HepG2 (cell line): Measurements from ENCODE around the gene PITHD1. TPM values are rescaled to one million over a fixed set of nuclear protein-coding genes. Genes with fewer than 3 reads are reported as not detected.

Experiments used
- ATF3 ChIP-seq: sonication (generic); formaldehyde crosslinking; IDR thresholded peaks from 2 replicates; pipeline ENCODE4 v1.4.0; 2020; ENCODE audit warnings: missing genetic modification reagents
- ATF7-NPFF ChIP-seq: sonication (generic); formaldehyde crosslinking; IDR thresholded peaks from 2 replicates; pipeline ENCODE4 v1.8.1; 2023; ENCODE audit warnings: mild to moderate bottlenecking, low read depth, missing genetic modification reagents, moderate library complexity
- DMTF1 ChIP-seq: sonication (generic); formaldehyde crosslinking; IDR thresholded peaks from 2 replicates; pipeline ENCODE4 v1.4.0; 2020; ENCODE audit warnings: mild to moderate bottlenecking, missing genetic modification reagents
- DNMT1 ChIP-seq: sonication (generic); formaldehyde crosslinking; IDR thresholded peaks from 2 replicates; pipeline ENCODE4 v1.5.1; 2020; ENCODE audit warnings: mild to moderate bottlenecking, missing genetic modification reagents
- EED ChIP-seq: sonication (generic); formaldehyde crosslinking; IDR thresholded peaks from 2 replicates; pipeline ENCODE4 v1.5.0; 2020; ENCODE audit warnings: mild to moderate bottlenecking, missing genetic modification reagents
- HES4 ChIP-seq: sonication (generic); formaldehyde crosslinking; IDR thresholded peaks from 2 replicates; pipeline ENCODE4 v1.9.0; 2021; ENCODE audit warnings: mild to moderate bottlenecking, missing genetic modification reagents, borderline replicate concordance
- NFYC ChIP-seq: IDR thresholded peaks from 2 replicates; pipeline ENCODE4 v1.6.1; 2016; ENCODE audit warnings: missing genetic modification reagents, missing compliant biosample characterization
- RNF2 ChIP-seq: fragments of 450-650 bp; conservative IDR thresholded peaks from 2 replicates; pipeline ENCODE4 v1.6.1; 2016; ENCODE audit warnings: low read depth
- SNAPC5 ChIP-seq: sonication (generic); formaldehyde crosslinking; IDR thresholded peaks from 2 replicates; pipeline ENCODE4 v1.8.1; 2023; ENCODE audit warnings: mild to moderate bottlenecking, missing genetic modification reagents, borderline replicate concordance
- TAF1 ChIP-seq: sonication (generic); formaldehyde crosslinking; IDR thresholded peaks from 2 replicates; pipeline ENCODE4 v1.4.0; 2020; ENCODE audit warnings: missing genetic modification reagents
- TFDP2 ChIP-seq: sonication (generic); formaldehyde crosslinking; IDR thresholded peaks from 2 replicates; pipeline ENCODE4 v1.4.0; 2020; ENCODE audit warnings: missing genetic modification reagents
- ZMAT3 ChIP-seq: sonication (generic); formaldehyde crosslinking; conservative IDR thresholded peaks from 2 replicates; pipeline ENCODE4 v1.7.0; 2021; ENCODE audit warnings: missing genetic modification reagents
- ZNF18 ChIP-seq: sonication (generic); formaldehyde crosslinking; IDR thresholded peaks from 2 replicates; pipeline ENCODE4 v1.8.0; 2022; ENCODE audit warnings: mild to moderate bottlenecking, missing genetic modification reagents; ENCODE audit not compliant: insufficient replicate concordance
- ZNF574 ChIP-seq: sonication (generic); formaldehyde crosslinking; IDR thresholded peaks from 2 replicates; pipeline ENCODE4 v1.4.0; 2020; ENCODE audit warnings: missing genetic modification reagents
- ZNF704 ChIP-seq: sonication (generic); formaldehyde crosslinking; IDR thresholded peaks from 2 replicates; pipeline ENCODE4 v1.8.1; 2023; ENCODE audit warnings: mild to moderate bottlenecking, inconsistent platforms, moderate library complexity, missing genetic modification reagents, borderline replicate concordance
- ZNF883 ChIP-seq: sonication (generic); formaldehyde crosslinking; IDR thresholded peaks from 2 replicates; pipeline ENCODE4 v1.5.1; 2020; ENCODE audit warnings: mild to moderate bottlenecking, missing genetic modification reagents; ENCODE audit errors: not compliant biosample characterization
- ZSCAN21 ChIP-seq: sonication (generic); formaldehyde crosslinking; IDR thresholded peaks from 2 replicates; pipeline ENCODE4 v1.8.0; 2022; ENCODE audit warnings: mild to moderate bottlenecking, missing genetic modification reagents, moderate library complexity, borderline replicate concordance
- polyA plus RNA-seq, 8 experiments: library from polyadenylated mRNA; depleted of rRNA in 3 of 8; stranded (reverse) in 7 of 8; unstranded in 1 of 8; fragments of >200 nt; fragmentation: Illumina TruSeq in 4 of 8; extraction: Trizol in 4 of 8; gene quantifications; 2 replicates each; pipeline versions ENCODE4 v1.2.1 to v1.2.3, GENCODE V29; 2011 to 2016; ENCODE audit warnings: low read depth in 4 of 8, missing spikeins in 1 of 8, mixed read lengths in 1 of 8; ENCODE audit not compliant: insufficient read depth in 1 of 8
- total RNA-seq, 5 experiments: library from RNA; depleted of rRNA; stranded (reverse); fragments of >200 nt; fragmentation: Illumina TruSeq; extraction: Trizol; gene quantifications; 2 replicates each; pipeline ENCODE4 v1.2.3, GENCODE V29; 2016; ENCODE audit warnings: low read depth in 1 of 5

The PITHD1 gene
- total and polyA plus RNA-seq, 2 of the 13 experiments (the other 11 are each of a cell fraction or from before 2014, with no cell fraction given) = 28.0 to 37.3 TPM

GRCh38 chr1:23743287-23744152 lies 34.7 kb upstream of the PITHD1 start, which contains the start of gene ELOA (continued):
- peak; percentile 62 for TF ChIP-seq ZNF18 (CRISPR knock-in tag)
- TF ChIP-seq ATF3 = 0 out of 2 replicates have a peak, but pooled peaks have one; percentile 26
- TF ChIP-seq DMTF1 (CRISPR knock-in tag) = no peak
- 0 out of 2 replicates have a peak, but pooled peaks have one; percentile 19 for TF ChIP-seq RNF2
- TF ChIP-seq ZNF574 (CRISPR knock-in tag) = peak; percentile 96
- TF ChIP-seq ZNF883 (CRISPR knock-in tag) = no peak
- no peak for TF ChIP-seq DNMT1
- TF ChIP-seq ATF7-NPFF (CRISPR knock-in tag) = peak; percentile 69
- TF ChIP-seq HES4 (CRISPR knock-in tag) = peak; percentile 83
- peak; percentile 56 for TF ChIP-seq TFDP2 (CRISPR knock-in tag)
- TF ChIP-seq SNAPC5 = 0 out of 2 replicates have a peak, but pooled peaks have one; percentile 15
- no peak for TF ChIP-seq NFYC (CRISPR knock-in tag)
- peak; percentile 74; the same call in 1 of the 2 replicates for TF ChIP-seq ZMAT3 (CRISPR knock-in tag)
- 0 out of 2 replicates have a peak, but pooled peaks have one; percentile 66 for TF ChIP-seq ZSCAN21 (CRISPR knock-in tag)
- peak; percentile 47; the same call in 1 of the 2 replicates for TF ChIP-seq EED (CRISPR knock-in tag)
- 0 out of 2 replicates have a peak, but pooled peaks have one; percentile 60 for TF ChIP-seq ZNF704
- TF ChIP-seq TAF1 (CRISPR knock-in tag) = peak; percentile 88
